ENCODE data around the gene TUBB6.
A peak's percentile ranks its signal among the peaks of the same experiment; 100 is the strongest.

Gene TUBB6

GRCh38 chr18:12279781-12280531 is 28.1 kb upstream of the TUBB6 start:
- peak overlapping the region; percentile 99 for H3K27ac ChIP-seq (ENCODE audit: low read length)
- no peaks in the 10 kb centered on the region for H3K9me3 ChIP-seq (ENCODE audit: control insufficient read depth in 1 of 2, low read length in 2 of 2)
- no peaks in the 10 kb centered on the region for H3K27me3 ChIP-seq (ENCODE audit: low read depth, low read length)
- no peaks in the 10 kb centered on the region for H3K36me3 ChIP-seq (ENCODE audit: control insufficient read depth in 1 of 2, insufficient read depth in 2 of 2, low read length in 2 of 2)
- H3K4me1 ChIP-seq (ENCODE audit: control insufficient read depth in 1 of 2, insufficient read depth in 2 of 2, low read length in 2 of 2), result peaks cover 6 to 7% of the 10 kb centered on the region in 2 donors
- peak overlapping the region; percentile 28 to 52 for H3K4me3 ChIP-seq (ENCODE audit: low read depth in 1 of 2, low read length in 2 of 2)

- Histone ChIP-seq H3K9me3 (ENCODE audit: control insufficient read depth in 1 of 2, low read length in 2 of 2) (no peaks in the 10 kb centered on the region), H3K4me1 (ENCODE audit: control insufficient read depth in 1 of 2, insufficient read depth in 2 of 2, low read length in 2 of 2) (peaks cover 6 to 7% of the 10 kb centered on the region in 2 donors), H3K27me3 (ENCODE audit: low read depth, low read length) (no peaks in the 10 kb centered on the region), H3K36me3 (ENCODE audit: control insufficient read depth in 1 of 2, insufficient read depth in 2 of 2, low read length in 2 of 2) (no peaks in the 10 kb centered on the region), H3K4me3 (ENCODE audit: low read depth in 1 of 2, low read length in 2 of 2) (no peak overlapping the region), H3K27ac (ENCODE audit: low read length) (no peak overlapping the region)
Measured at GRCh38 chr18:12281861-12282260, 26.2 kb upstream of the TUBB6 start.

- Histone ChIP-seq H3K4me3 (ENCODE audit: low read depth in 1 of 2, low read length in 2 of 2) (no peak overlapping the region), H3K27ac (ENCODE audit: low read length) (no peak overlapping the region), H3K36me3 (ENCODE audit: control insufficient read depth in 1 of 2, insufficient read depth in 2 of 2, low read length in 2 of 2) (no peaks in the 10 kb centered on the region), H3K9me3 (ENCODE audit: control insufficient read depth in 1 of 2, low read length in 2 of 2) (no peaks in the 10 kb centered on the region), H3K4me1 (ENCODE audit: control insufficient read depth in 1 of 2, insufficient read depth in 2 of 2, low read length in 2 of 2) (peaks cover 6 to 7% of the 10 kb centered on the region in 2 donors), H3K27me3 (ENCODE audit: low read depth, low read length) (no peaks in the 10 kb centered on the region)
Measured at GRCh38 chr18:12282442-12283039, 25.5 kb upstream of the TUBB6 start.

- Histone ChIP-seq H3K4me3 (ENCODE audit: low read depth in 1 of 2, low read length in 2 of 2) (no peak overlapping the region), H3K9me3 (ENCODE audit: control insufficient read depth in 1 of 2, low read length in 2 of 2) (no peaks in the 10 kb centered on the region), H3K36me3 (ENCODE audit: control insufficient read depth in 1 of 2, insufficient read depth in 2 of 2, low read length in 2 of 2) (no peaks in the 10 kb centered on the region), H3K27me3 (ENCODE audit: low read depth, low read length) (no peaks in the 10 kb centered on the region), H3K27ac (ENCODE audit: low read length) (no peak overlapping the region), H3K4me1 (ENCODE audit: control insufficient read depth in 1 of 2, insufficient read depth in 2 of 2, low read length in 2 of 2) (peaks cover 3 to 5% of the 10 kb centered on the region in 2 donors)
Measured at GRCh38 chr18:12283256-12283655, 24.8 kb upstream of the TUBB6 start.

- Histone ChIP-seq H3K27me3 (ENCODE audit: low read depth, low read length) (no peaks in the 10 kb centered on the region), H3K4me3 (ENCODE audit: low read depth in 1 of 2, low read length in 2 of 2) (no peak overlapping the region), H3K4me1 (ENCODE audit: control insufficient read depth in 1 of 2, insufficient read depth in 2 of 2, low read length in 2 of 2) (peaks cover 5 to 6% of the 10 kb centered on the region in 2 donors), H3K27ac (ENCODE audit: low read length) (no peak overlapping the region), H3K36me3 (ENCODE audit: control insufficient read depth in 1 of 2, insufficient read depth in 2 of 2, low read length in 2 of 2) (no peaks in the 10 kb centered on the region), H3K9me3 (ENCODE audit: control insufficient read depth in 1 of 2, low read length in 2 of 2) (no peaks in the 10 kb centered on the region)
Measured at GRCh38 chr18:12283666-12284065, 24.4 kb upstream of the TUBB6 start.

GRCh38 chr18:12287131-12287681 is 20.8 kb upstream of the TUBB6 start:
- Histone ChIP-seq H3K27me3 (ENCODE audit: low read depth, low read length) (no peaks in the 10 kb centered on the region), H3K4me1 (ENCODE audit: control insufficient read depth in 1 of 2, insufficient read depth in 2 of 2, low read length in 2 of 2) (peaks cover 7 to 10% of the 10 kb centered on the region in 2 donors), H3K27ac (ENCODE audit: low read length) (no peak overlapping the region), H3K9me3 (ENCODE audit: control insufficient read depth in 1 of 2, low read length in 2 of 2) (no peaks in the 10 kb centered on the region), H3K4me3 (ENCODE audit: low read depth in 1 of 2, low read length in 2 of 2) (peak overlapping the region; percentile 60 to 69), H3K36me3 (ENCODE audit: control insufficient read depth in 1 of 2, insufficient read depth in 2 of 2, low read length in 2 of 2) (no peaks in the 10 kb centered on the region)

- H3K4me1 ChIP-seq (ENCODE audit: control insufficient read depth in 1 of 2, insufficient read depth in 2 of 2, low read length in 2 of 2), result peaks cover 7 to 10% of the 10 kb centered on the region in 2 donors
- H3K36me3 ChIP-seq (ENCODE audit: control insufficient read depth in 1 of 2, insufficient read depth in 2 of 2, low read length in 2 of 2), result no peaks in the 10 kb centered on the region
- no peaks in the 10 kb centered on the region for H3K27me3 ChIP-seq (ENCODE audit: low read depth, low read length)
- H3K4me3 ChIP-seq (ENCODE audit: low read depth in 1 of 2, low read length in 2 of 2), result peak overlapping the region; percentile 60 to 69
- H3K9me3 ChIP-seq (ENCODE audit: control insufficient read depth in 1 of 2, low read length in 2 of 2), result no peaks in the 10 kb centered on the region
- H3K27ac ChIP-seq (ENCODE audit: low read length), result peak overlapping the region; percentile 69
Measured at GRCh38 chr18:12287684-12288402, 20.2 kb upstream of the TUBB6 start.

- Histone ChIP-seq H3K27ac (ENCODE audit: low read length) (peak overlapping the region; percentile 69), H3K27me3 (ENCODE audit: low read depth, low read length) (no peaks in the 10 kb centered on the region), H3K4me3 (ENCODE audit: low read depth in 1 of 2, low read length in 2 of 2) (peak overlapping the region; percentile 60 to 69)
Measured at GRCh38 chr18:12288403-12288755, 19.7 kb upstream of the TUBB6 start.

GRCh38 chr18:12290086-12290485 is 18.0 kb upstream of the TUBB6 start:
- H3K36me3 ChIP-seq (ENCODE audit: control insufficient read depth in 1 of 2, insufficient read depth in 2 of 2, low read length in 2 of 2), result no peaks in the 10 kb centered on the region
- H3K4me1 ChIP-seq (ENCODE audit: control insufficient read depth in 1 of 2, insufficient read depth in 2 of 2, low read length in 2 of 2), result peaks cover 7 to 10% of the 10 kb centered on the region in 2 donors
- H3K27me3 ChIP-seq (ENCODE audit: low read depth, low read length), result no peaks in the 10 kb centered on the region
- no peak overlapping the region for H3K4me3 ChIP-seq (ENCODE audit: low read depth in 1 of 2, low read length in 2 of 2)
- H3K27ac ChIP-seq (ENCODE audit: low read length), result no peak overlapping the region
- no peaks in the 10 kb centered on the region for H3K9me3 ChIP-seq (ENCODE audit: control insufficient read depth in 1 of 2, low read length in 2 of 2)

More at GRCh38 chr18:12288403-12288755, 19.7 kb upstream of the TUBB6 start:
- Histone ChIP-seq H3K36me3 (ENCODE audit: control insufficient read depth in 1 of 2, insufficient read depth in 2 of 2, low read length in 2 of 2) (no peaks in the 10 kb centered on the region), H3K4me1 (ENCODE audit: control insufficient read depth in 1 of 2, insufficient read depth in 2 of 2, low read length in 2 of 2) (peaks cover 7 to 10% of the 10 kb centered on the region in 2 donors), H3K9me3 (ENCODE audit: control insufficient read depth in 1 of 2, low read length in 2 of 2) (no peaks in the 10 kb centered on the region)

GRCh38 chr18:12291161-12291560 is 16.9 kb upstream of the TUBB6 start:
- H3K9me3 ChIP-seq (ENCODE audit: control insufficient read depth in 1 of 2, low read length in 2 of 2), result no peaks in the 10 kb centered on the region
- H3K36me3 ChIP-seq (ENCODE audit: control insufficient read depth in 1 of 2, insufficient read depth in 2 of 2, low read length in 2 of 2), result no peaks in the 10 kb centered on the region
- H3K4me1 ChIP-seq (ENCODE audit: control insufficient read depth in 1 of 2, insufficient read depth in 2 of 2, low read length in 2 of 2), result peaks cover 7 to 10% of the 10 kb centered on the region in 2 donors
- no peaks in the 10 kb centered on the region for H3K27me3 ChIP-seq (ENCODE audit: low read depth, low read length)
- no peak overlapping the region for H3K4me3 ChIP-seq (ENCODE audit: low read depth in 1 of 2, low read length in 2 of 2)
- H3K27ac ChIP-seq (ENCODE audit: low read length), result no peak overlapping the region

- Histone ChIP-seq H3K4me3 (ENCODE audit: low read depth in 1 of 2, low read length in 2 of 2) (no peak overlapping the region), H3K27me3 (ENCODE audit: low read depth, low read length) (no peaks in the 10 kb centered on the region), H3K9me3 (ENCODE audit: control insufficient read depth in 1 of 2, low read length in 2 of 2) (no peaks in the 10 kb centered on the region), H3K27ac (ENCODE audit: low read length) (no peak overlapping the region), H3K36me3 (ENCODE audit: control insufficient read depth in 1 of 2, insufficient read depth in 2 of 2, low read length in 2 of 2) (no peaks in the 10 kb centered on the region), H3K4me1 (ENCODE audit: control insufficient read depth in 1 of 2, insufficient read depth in 2 of 2, low read length in 2 of 2) (peaks cover 7 to 10% of the 10 kb centered on the region in 2 donors)
Measured at GRCh38 chr18:12291690-12292089, 16.4 kb upstream of the TUBB6 start.
